Measurements from ENCODE around the gene SMOC1.

SMOC1 gene

GRCh38 chr14:69879175-69880043 is at the start of gene SMOC1:
TSS of gene SMOC1 (plus strand) at chr14:69879416. CDS start at chr14:69879679, 263 bp downstream.
- no peak for DNase-seq (ENCODE audit: low read depth in 2 of 2)

- DNase-seq (ENCODE audit: low read depth in 2 of 2) = no peak
These were observed 40.3 kb upstream of the SMOC1 start for GRCh38 chr14:69838881-69839416.

- DNase-seq (ENCODE audit: low read depth in 2 of 2) = no peak
These were observed 39.6 kb upstream of the SMOC1 start for GRCh38 chr14:69839661-69840060.

GRCh38 chr14:69841656-69842055 is 37.6 kb upstream of the SMOC1 start:
- no peak for DNase-seq (ENCODE audit: low read depth in 2 of 2)

- DNase-seq (ENCODE audit: low read depth in 2 of 2) = no peak
These were observed 36.4 kb upstream of the SMOC1 start for GRCh38 chr14:69842686-69843420.

- no peak for DNase-seq (ENCODE audit: low read depth in 2 of 2)
These were observed 35.0 kb upstream of the SMOC1 start for GRCh38 chr14:69844171-69844570.

GRCh38 chr14:69845050-69845581 is 34.1 kb upstream of the SMOC1 start:
- DNase-seq (ENCODE audit: low read depth in 2 of 2) = no peak

GRCh38 chr14:69845787-69846186 is 33.4 kb upstream of the SMOC1 start:
- DNase-seq (ENCODE audit: low read depth in 2 of 2) = no peak

GRCh38 chr14:69848156-69848555 is 31.1 kb upstream of the SMOC1 start:
- no peak for DNase-seq (ENCODE audit: low read depth in 2 of 2)

- DNase-seq (ENCODE audit: low read depth in 2 of 2) = no peak
These were observed 30.3 kb upstream of the SMOC1 start for GRCh38 chr14:69848903-69849391.

GRCh38 chr14:69850086-69850735 is 29.0 kb upstream of the SMOC1 start:
- no peak for DNase-seq (ENCODE audit: low read depth in 2 of 2)

GRCh38 chr14:69850736-69851112 is 28.5 kb upstream of the SMOC1 start:
- DNase-seq (ENCODE audit: low read depth in 2 of 2) = no peak

- no peak for DNase-seq (ENCODE audit: low read depth in 2 of 2)
These were observed 26.5 kb upstream of the SMOC1 start for GRCh38 chr14:69852531-69853321.

GRCh38 chr14:69853774-69854173 is 25.4 kb upstream of the SMOC1 start:
- DNase-seq (ENCODE audit: low read depth in 2 of 2) = no peak

- no peak for DNase-seq (ENCODE audit: low read depth in 2 of 2)
These were observed 24.6 kb upstream of the SMOC1 start for GRCh38 chr14:69854598-69854997.

- no peak for DNase-seq (ENCODE audit: low read depth in 2 of 2)
These were observed 23.9 kb upstream of the SMOC1 start for GRCh38 chr14:69855180-69855832.

GRCh38 chr14:69858801-69859200 is 20.4 kb upstream of the SMOC1 start:
- no peak for DNase-seq (ENCODE audit: low read depth in 2 of 2)

GRCh38 chr14:69859591-69859990 is 19.6 kb upstream of the SMOC1 start:
- no peak for DNase-seq (ENCODE audit: low read depth in 2 of 2)

GRCh38 chr14:69860221-69860620 is 19.0 kb upstream of the SMOC1 start:
- no peak for DNase-seq (ENCODE audit: low read depth in 2 of 2)

- no peak for DNase-seq (ENCODE audit: low read depth in 2 of 2)
These were observed 18.1 kb upstream of the SMOC1 start for GRCh38 chr14:69861025-69861569.

Measured in stimulated activated CD8-positive, alpha-beta memory T cell treated with anti-CD3 and anti-CD28 coated beads, Interleukin-2, amount 100 ng/mL, for 1 hour (primary cell).